PFSK-1 (cell line): ENCODE results near the gene FAM184A.

ENCODE experiments used
- FOXP2 ChIP-seq: optimal IDR thresholded peaks from 2 replicates; pipeline ENCODE3; 2011; ENCODE audit warnings: borderline replicate concordance, control low read depth, inconsistent platforms; ENCODE audit not compliant: insufficient read depth; ENCODE audit errors: extremely low read length, extremely low read depth
- POLR2AphosphoS5 ChIP-seq: IDR thresholded peaks from 2 replicates; pipeline ENCODE4 v1.6.1; 2012; ENCODE audit warnings: low read depth, mild to moderate bottlenecking, control low read depth, low read length, moderate library complexity
- SIN3A ChIP-seq: IDR thresholded peaks from 2 replicates; pipeline ENCODE4 v1.6.1; 2012; ENCODE audit warnings: mild to moderate bottlenecking, low read length, moderate library complexity, borderline replicate concordance; ENCODE audit not compliant: insufficient read depth
- TAF1 ChIP-seq: IDR thresholded peaks from 2 replicates; pipeline ENCODE4 v1.6.1; 2012; ENCODE audit warnings: low read length, control low read depth, borderline replicate concordance; ENCODE audit not compliant: insufficient read depth
- TF ChIP-seq, protein P1 (sequence below), 2 experiments: IDR thresholded peaks; 2 replicates each; pipeline versions ENCODE4 v1.6.1 to v1.8.0; 2011 to 2012; ENCODE audit warnings: low read depth in 2 of 2, low read length in 2 of 2, control low read depth in 1 of 2, inconsistent platforms in 1 of 2, mild to moderate bottlenecking in 1 of 2, moderate library complexity in 1 of 2; ENCODE audit not compliant: insufficient read depth in 1 of 2

DNA sequence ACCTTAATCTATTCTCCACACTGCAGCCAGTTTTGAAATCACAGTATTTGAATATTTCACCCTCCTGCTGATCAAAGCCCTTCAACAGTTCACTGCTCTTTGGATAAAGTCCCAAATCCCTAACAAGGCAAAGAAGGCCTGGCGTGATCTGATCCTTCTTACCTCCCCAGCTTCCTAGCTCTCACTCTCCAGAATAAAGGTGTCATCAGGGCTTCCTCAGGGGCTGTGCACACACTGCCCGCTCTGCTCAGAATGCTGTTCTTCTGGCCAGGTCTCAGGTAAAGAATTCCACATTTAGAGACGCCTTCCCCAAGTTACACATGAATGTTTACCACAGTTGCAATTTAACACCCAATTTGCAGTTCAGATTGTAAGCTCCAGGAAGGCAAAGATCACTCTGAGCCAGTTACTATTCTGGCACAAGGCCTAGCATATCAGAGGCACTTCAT, 84.6 kb downstream of the FAM184A start:
- no peak for TF ChIP-seq POLR2AphosphoS5
- no peak for TF ChIP-seq SIN3A
- TF ChIP-seq, protein P1, sequence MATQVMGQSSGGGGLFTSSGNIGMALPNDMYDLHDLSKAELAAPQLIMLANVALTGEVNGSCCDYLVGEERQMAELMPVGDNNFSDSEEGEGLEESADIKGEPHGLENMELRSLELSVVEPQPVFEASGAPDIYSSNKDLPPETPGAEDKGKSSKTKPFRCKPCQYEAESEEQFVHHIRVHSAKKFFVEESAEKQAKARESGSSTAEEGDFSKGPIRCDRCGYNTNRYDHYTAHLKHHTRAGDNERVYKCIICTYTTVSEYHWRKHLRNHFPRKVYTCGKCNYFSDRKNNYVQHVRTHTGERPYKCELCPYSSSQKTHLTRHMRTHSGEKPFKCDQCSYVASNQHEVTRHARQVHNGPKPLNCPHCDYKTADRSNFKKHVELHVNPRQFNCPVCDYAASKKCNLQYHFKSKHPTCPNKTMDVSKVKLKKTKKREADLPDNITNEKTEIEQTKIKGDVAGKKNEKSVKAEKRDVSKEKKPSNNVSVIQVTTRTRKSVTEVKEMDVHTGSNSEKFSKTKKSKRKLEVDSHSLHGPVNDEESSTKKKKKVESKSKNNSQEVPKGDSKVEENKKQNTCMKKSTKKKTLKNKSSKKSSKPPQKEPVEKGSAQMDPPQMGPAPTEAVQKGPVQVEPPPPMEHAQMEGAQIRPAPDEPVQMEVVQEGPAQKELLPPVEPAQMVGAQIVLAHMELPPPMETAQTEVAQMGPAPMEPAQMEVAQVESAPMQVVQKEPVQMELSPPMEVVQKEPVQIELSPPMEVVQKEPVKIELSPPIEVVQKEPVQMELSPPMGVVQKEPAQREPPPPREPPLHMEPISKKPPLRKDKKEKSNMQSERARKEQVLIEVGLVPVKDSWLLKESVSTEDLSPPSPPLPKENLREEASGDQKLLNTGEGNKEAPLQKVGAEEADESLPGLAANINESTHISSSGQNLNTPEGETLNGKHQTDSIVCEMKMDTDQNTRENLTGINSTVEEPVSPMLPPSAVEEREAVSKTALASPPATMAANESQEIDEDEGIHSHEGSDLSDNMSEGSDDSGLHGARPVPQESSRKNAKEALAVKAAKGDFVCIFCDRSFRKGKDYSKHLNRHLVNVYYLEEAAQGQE (IDR thresholded peaks at IDR 0.05; ENCODE audit: insufficient read depth in 1 of 2, low read depth in 2 of 2, low read length in 2 of 2): no peak
- TF ChIP-seq TAF1: no peak
- TF ChIP-seq FOXP2: no peak
